ENCODE measurements around the gene WNK1. TPM values are rescaled to one million over a fixed set of nuclear protein-coding genes. Genes with fewer than 3 reads are reported as not detected.

The WNK1 gene
- polyA plus RNA-seq, 3 donors, result 8.7 to 57.2 (median 20.9) TPM

DNA sequence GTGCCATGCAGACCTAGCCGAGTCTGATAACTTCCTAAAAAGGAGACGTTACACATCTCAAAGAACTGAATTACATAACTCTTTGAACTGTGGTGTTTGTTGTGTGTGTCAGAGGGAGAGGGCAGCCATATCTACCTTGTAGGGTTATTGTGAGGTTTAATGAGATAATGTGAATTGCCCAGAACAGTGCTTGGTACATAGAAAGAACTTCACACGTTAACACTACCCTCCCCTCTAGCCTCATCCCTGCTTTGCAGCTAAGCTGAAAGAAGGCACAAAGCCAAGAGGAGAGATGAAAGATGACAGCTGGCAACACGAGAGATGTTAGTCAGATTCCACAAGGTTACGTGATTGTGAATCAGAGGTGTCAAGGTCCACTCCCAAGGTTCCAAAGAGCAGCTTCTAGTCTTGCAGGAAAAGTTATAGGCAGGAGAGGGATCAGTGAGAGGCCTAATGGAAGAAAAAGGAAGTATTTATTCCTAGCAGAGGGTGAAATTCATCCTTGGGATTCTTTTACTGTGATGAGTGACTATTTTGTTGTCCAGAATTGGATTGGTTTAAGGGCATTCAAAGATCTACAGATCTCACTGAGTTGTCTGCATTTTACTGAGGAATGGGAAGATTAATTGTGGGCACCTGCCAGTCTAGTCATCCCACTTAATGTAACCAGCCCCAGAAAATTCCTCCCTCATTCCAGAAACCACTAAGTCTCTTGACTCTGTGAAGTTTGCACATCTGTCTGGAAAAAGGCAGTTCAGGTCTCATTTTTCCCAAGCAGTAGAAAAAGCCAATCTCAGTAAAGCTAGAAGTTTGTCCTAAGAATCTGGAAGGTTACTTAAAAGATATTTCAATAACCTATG is 25.9 kb upstream of the WNK1 start:
- H3K4me2 ChIP-seq (replicated peaks; ENCODE audit: extremely low read depth, low read length, poor library complexity, severe bottlenecking), result no peak overlapping the region
- H3K4me1 ChIP-seq (ENCODE audit: control insufficient read depth in 1 of 2, insufficient read depth in 2 of 2, low read length in 2 of 2), result peaks cover 27 to 31% of the 10 kb centered on the region in 2 donors
- TF ChIP-seq CTCF (IDR thresholded peaks at IDR 0.05), result no peak
- no peaks in the 10 kb centered on the region for H4K20me1 ChIP-seq (ENCODE audit: insufficient read depth, low read length)
- H3K36me3 ChIP-seq (replicated peaks in 1 of 2; ENCODE audit: control insufficient read depth in 1 of 2, insufficient read depth in 2 of 2, low read length in 2 of 2), result no peaks in the 10 kb centered on the region
- H3K27ac Mint-ChIP-seq, result peak overlapping the region; percentile 27 to 84 (median 52)
- peaks cover 0 to 3% of the 10 kb centered on the region in 2 donors for H3K9me3 ChIP-seq (replicated peaks in 1 of 2; ENCODE audit: control insufficient read depth in 1 of 2, insufficient read depth in 1 of 2, low read length in 2 of 2)
- no peak overlapping the region for H3K4me3 Mint-ChIP-seq
- 69% methylated on average over 2 of the region's 5 CpGs for WGBS (ENCODE audit: insufficient coverage)
- peak overlapping the region; percentile 19 for H2AFZ ChIP-seq (ENCODE audit: insufficient read depth, low read depth, low read length, poor library complexity, severe bottlenecking)
- H3K27me3 Mint-ChIP-seq (ENCODE audit: low read depth in 3 of 3), result peaks cover 0 to 3% (median 3%) of the 10 kb centered on the region in 3 donors
- H3K9me3 Mint-ChIP-seq, result peaks cover 0 to 9% (median 3%) of the 10 kb centered on the region in 7 donors
- intact Hi-C loops (cut with micrococcal nuclease), result no loop called here
- H3K36me3 Mint-ChIP-seq, result no peaks in the 10 kb centered on the region
- peak overlapping the region in 1 of 2 donors; percentile 57 for H3K27ac ChIP-seq (ENCODE audit: low read depth in 1 of 2, low read length in 2 of 2)
- no peaks in the 10 kb centered on the region for H3K27me3 ChIP-seq (ENCODE audit: control insufficient read depth in 2 of 2, insufficient read depth in 2 of 2, low read length in 2 of 2)
- H3K9ac ChIP-seq (ENCODE audit: insufficient read depth, low read length, poor library complexity, severe bottlenecking), result no peak overlapping the region
- no peaks in the 10 kb centered on the region for H3K79me2 ChIP-seq (ENCODE audit: insufficient read depth, low read length)
- peaks cover 27% of the 10 kb centered on the region for H3K4me1 Mint-ChIP-seq
- H3K4me3 ChIP-seq (replicated peaks in 1 of 3; ENCODE audit: low read depth in 2 of 3, low read length in 3 of 3), result no peak overlapping the region
- DNase-seq, result peak; percentile 37 to 57 (median 42)

GRCh38 chr12:727321-727720 is 25.1 kb upstream of the WNK1 start:
- Histone ChIP-seq H3K36me3 (replicated peaks in 1 of 2; ENCODE audit: control insufficient read depth in 1 of 2, insufficient read depth in 2 of 2, low read length in 2 of 2) (no peaks in the 10 kb centered on the region), H3K27me3 (ENCODE audit: control insufficient read depth in 2 of 2, insufficient read depth in 2 of 2, low read length in 2 of 2) (no peaks in the 10 kb centered on the region), H3K4me1 (ENCODE audit: control insufficient read depth in 1 of 2, insufficient read depth in 2 of 2, low read length in 2 of 2) (peaks cover 27 to 31% of the 10 kb centered on the region in 2 donors), H3K4me2 (replicated peaks; ENCODE audit: extremely low read depth, low read length, poor library complexity, severe bottlenecking) (no peak overlapping the region), H4K20me1 (ENCODE audit: insufficient read depth, low read length) (no peaks in the 10 kb centered on the region), H3K9ac (ENCODE audit: insufficient read depth, low read length, poor library complexity, severe bottlenecking) (no peak overlapping the region), H2AFZ (ENCODE audit: insufficient read depth, low read depth, low read length, poor library complexity, severe bottlenecking) (no peak overlapping the region), H3K79me2 (ENCODE audit: insufficient read depth, low read length) (no peaks in the 10 kb centered on the region), H3K27ac (ENCODE audit: low read depth in 1 of 2, low read length in 2 of 2) (no peak overlapping the region), H3K9me3 (replicated peaks in 1 of 2; ENCODE audit: control insufficient read depth in 1 of 2, insufficient read depth in 1 of 2, low read length in 2 of 2) (peaks cover 0 to 3% of the 10 kb centered on the region in 2 donors), H3K4me3 (replicated peaks in 1 of 3; ENCODE audit: low read depth in 2 of 3, low read length in 3 of 3) (no peak overlapping the region)
- Mint-ChIP-seq H3K9me3 (peaks cover 0 to 9% (median 3%) of the 10 kb centered on the region in 7 donors), H3K27ac (no peak overlapping the region), H3K4me1 (peaks cover 27% of the 10 kb centered on the region), H3K27me3 (ENCODE audit: low read depth in 3 of 3) (peaks cover 0 to 3% (median 3%) of the 10 kb centered on the region in 3 donors), H3K36me3 (no peaks in the 10 kb centered on the region), H3K4me3 (no peak overlapping the region)
- no peak for DNase-seq
- TF ChIP-seq CTCF (IDR thresholded peaks at IDR 0.05), result no peak
- 98% methylated on average over 5 of the region's 6 CpGs for WGBS (ENCODE audit: insufficient coverage)
- intact Hi-C loops (cut with micrococcal nuclease), result no loop called here
